Effector memory CD8-positive, alpha-beta T cell (primary cell): ENCODE results near the gene DDX10.
"Not testable (repeated sequence)": the region's sequence is repeated elsewhere in the genome, so short reads cannot be mapped to it uniquely, and the experiment has no call there.

Experiments used
- ATAC-seq: fragments of 150-1000 bp; cut with Tn5 transposase; replicated peaks from 2 replicates; pipeline ENCODE4 v1.10.0; 2021; ENCODE audit warnings: mild to moderate bottlenecking, moderate library complexity
- DNase-seq, 3 experiments: peaks; one replicate each; pipeline ENCODE4 v3.0.0; 2021
- H3K27ac Mint-ChIP-seq, 2 donors: one replicate each; pipeline ENCODE4 v1.8.0; 2022; ENCODE audit warnings: mild to moderate bottlenecking in 2 of 2, mixed read lengths in 2 of 2, moderate library complexity in 2 of 2
- H3K27me3 Mint-ChIP-seq, 2 donors: one replicate each; pipeline ENCODE4 v1.8.0; 2022; ENCODE audit warnings: mixed read lengths in 2 of 2
- H3K36me3 Mint-ChIP-seq: one replicate; pipeline ENCODE4 v1.8.0; 2022; ENCODE audit warnings: mild to moderate bottlenecking, moderate library complexity, mixed read lengths; ENCODE audit not compliant: insufficient read depth
- H3K4me1 Mint-ChIP-seq, 2 donors: one replicate each; pipeline ENCODE4 v1.8.0; 2022; ENCODE audit warnings: low read depth in 2 of 2, mixed read lengths in 2 of 2
- H3K4me3 Mint-ChIP-seq, 2 donors: one replicate each; pipeline ENCODE4 v1.8.0; 2022; ENCODE audit warnings: mild to moderate bottlenecking in 2 of 2, mixed read lengths in 2 of 2, moderate library complexity in 2 of 2
- H3K9me3 Mint-ChIP-seq, 2 donors: one replicate each; pipeline ENCODE4 v1.8.0; 2022; ENCODE audit warnings: mixed read lengths in 2 of 2

The DDX10 gene

GRCh38 chr11:108740132-108740531, 75.3 kb downstream of the DDX10 start:
- not testable (repeated sequence) for H3K9me3 Mint-ChIP-seq, DNase-seq, H3K27ac Mint-ChIP-seq, H3K36me3 Mint-ChIP-seq, H3K4me3 Mint-ChIP-seq, ATAC-seq, H3K27me3 Mint-ChIP-seq
- peaks cover under 1 to 11% of the 10 kb centered on the region in 2 donors for H3K4me1 Mint-ChIP-seq

GRCh38 chr11:108743851-108744250, 79.0 kb downstream of the DDX10 start:
- DNase-seq (no peak), ATAC-seq (no peak)
- peaks cover 0 to 13% of the 10 kb centered on the region in 2 donors for H3K4me1 Mint-ChIP-seq
- peaks cover 2 to 5% of the 10 kb centered on the region in 2 donors for H3K9me3 Mint-ChIP-seq
- no peak overlapping the region for H3K27ac Mint-ChIP-seq
- no peaks in the 10 kb centered on the region for H3K36me3 Mint-ChIP-seq
- H3K27me3 Mint-ChIP-seq, result no peaks in the 10 kb centered on the region
- no peak overlapping the region for H3K4me3 Mint-ChIP-seq

GRCh38 chr11:108748968-108749367, 84.1 kb downstream of the DDX10 start:
- Mint-ChIP-seq H3K36me3 (no peaks in the 10 kb centered on the region), H3K27ac (no peak overlapping the region)

GRCh38 chr11:108751444-108751843, 86.6 kb downstream of the DDX10 start:
- no peak for DNase-seq
- Mint-ChIP-seq H3K27me3 (no peaks in the 10 kb centered on the region), H3K27ac (peak overlapping the region in 1 of 2 donors; percentile 45), H3K4me1 (peaks cover 16% of the 10 kb centered on the region in 2 donors), H3K4me3 (no peak overlapping the region), H3K36me3 (no peaks in the 10 kb centered on the region), H3K9me3 (no peaks in the 10 kb centered on the region)
- ATAC-seq, result no peak

More at GRCh38 chr11:108748968-108749367, 84.1 kb downstream of the DDX10 start:
- Mint-ChIP-seq H3K4me1 (peaks cover 10 to 16% of the 10 kb centered on the region in 2 donors), H3K27me3 (no peaks in the 10 kb centered on the region), H3K9me3 (no peaks in the 10 kb centered on the region), H3K4me3 (no peak overlapping the region)
- no peak for DNase-seq
- no peak for ATAC-seq

GRCh38 chr11:108752297-108752751, 87.5 kb downstream of the DDX10 start:
- ATAC-seq (no peak), DNase-seq (no peak)
- Mint-ChIP-seq H3K9me3 (no peaks in the 10 kb centered on the region), H3K4me3 (no peak overlapping the region), H3K27me3 (no peaks in the 10 kb centered on the region), H3K4me1 (peaks cover 12 to 16% of the 10 kb centered on the region in 2 donors), H3K27ac (no peak overlapping the region), H3K36me3 (no peaks in the 10 kb centered on the region)

GRCh38 chr11:108754901-108755625, 90.2 kb downstream of the DDX10 start:
- ATAC-seq, result no peak
- no peak for DNase-seq
- Mint-ChIP-seq H3K4me1 (peaks cover 12 to 19% of the 10 kb centered on the region in 2 donors), H3K4me3 (no peak overlapping the region), H3K27me3 (no peaks in the 10 kb centered on the region), H3K36me3 (no peaks in the 10 kb centered on the region), H3K9me3 (no peaks in the 10 kb centered on the region), H3K27ac (no peak overlapping the region)

- Mint-ChIP-seq H3K4me1 (peaks cover 5 to 12% of the 10 kb centered on the region in 2 donors), H3K9me3 (no peaks in the 10 kb centered on the region), H3K36me3 (no peaks in the 10 kb centered on the region), H3K27ac (peak overlapping the region in 1 of 2 donors; percentile 12), H3K4me3 (no peak overlapping the region), H3K27me3 (no peaks in the 10 kb centered on the region)
- ATAC-seq, result no peak
- DNase-seq, result no peak
Measured at GRCh38 chr11:108757630-108758029, 92.8 kb downstream of the DDX10 start.

GRCh38 chr11:108758458-108758857, 93.6 kb downstream of the DDX10 start:
- ATAC-seq (no peak), DNase-seq (no peak)
- Mint-ChIP-seq H3K27ac (no peak overlapping the region), H3K9me3 (no peaks in the 10 kb centered on the region), H3K4me3 (no peak overlapping the region), H3K4me1 (peaks cover 8 to 15% of the 10 kb centered on the region in 2 donors), H3K27me3 (no peaks in the 10 kb centered on the region), H3K36me3 (no peaks in the 10 kb centered on the region)

- no peak for DNase-seq
- H3K9me3 Mint-ChIP-seq, result no peaks in the 10 kb centered on the region
- peaks cover 13 to 21% of the 10 kb centered on the region in 2 donors for H3K4me1 Mint-ChIP-seq
- no peak for ATAC-seq
- no peak overlapping the region for H3K4me3 Mint-ChIP-seq
- H3K36me3 Mint-ChIP-seq, result no peaks in the 10 kb centered on the region
- no peak overlapping the region for H3K27ac Mint-ChIP-seq
- no peaks in the 10 kb centered on the region for H3K27me3 Mint-ChIP-seq
Measured at GRCh38 chr11:108766596-108767173, 101.8 kb downstream of the DDX10 start.

- no peak overlapping the region for H3K27ac Mint-ChIP-seq
- H3K9me3 Mint-ChIP-seq, result no peaks in the 10 kb centered on the region
- no peak for DNase-seq
- H3K27me3 Mint-ChIP-seq, result no peaks in the 10 kb centered on the region
- peaks cover 9 to 22% of the 10 kb centered on the region in 2 donors for H3K4me1 Mint-ChIP-seq
- H3K4me3 Mint-ChIP-seq, result no peak overlapping the region
- no peaks in the 10 kb centered on the region for H3K36me3 Mint-ChIP-seq
- ATAC-seq, result no peak
Measured at GRCh38 chr11:108768370-108768769, 103.5 kb downstream of the DDX10 start.

- no peaks in the 10 kb centered on the region for H3K36me3 Mint-ChIP-seq
- no peak overlapping the region for H3K4me3 Mint-ChIP-seq
- ATAC-seq, result no peak
- peak overlapping the region in 1 of 2 donors; percentile 62 for H3K27ac Mint-ChIP-seq
- H3K4me1 Mint-ChIP-seq, result peaks cover 9 to 22% of the 10 kb centered on the region in 2 donors
- no peaks in the 10 kb centered on the region for H3K27me3 Mint-ChIP-seq
- H3K9me3 Mint-ChIP-seq, result no peaks in the 10 kb centered on the region
- DNase-seq, result no peak
Measured at GRCh38 chr11:108768964-108769363, 104.1 kb downstream of the DDX10 start.

GRCh38 chr11:108774037-108774730, 109.3 kb downstream of the DDX10 start:
- no peaks in the 10 kb centered on the region for H3K36me3 Mint-ChIP-seq

GRCh38 chr11:108775324-108775723, 110.5 kb downstream of the DDX10 start:
- Mint-ChIP-seq H3K4me1 (peaks cover 12 to 19% of the 10 kb centered on the region in 2 donors), H3K27me3 (no peaks in the 10 kb centered on the region), H3K9me3 (peaks cover 0 to 3% of the 10 kb centered on the region in 2 donors), H3K36me3 (no peaks in the 10 kb centered on the region), H3K27ac (no peak overlapping the region), H3K4me3 (no peak overlapping the region)
- DNase-seq, result no peak
- no peak for ATAC-seq

More at GRCh38 chr11:108774037-108774730, 109.3 kb downstream of the DDX10 start:
- no peaks in the 10 kb centered on the region for H3K27me3 Mint-ChIP-seq
- H3K9me3 Mint-ChIP-seq, result peaks cover 0 to 3% of the 10 kb centered on the region in 2 donors
- H3K4me3 Mint-ChIP-seq, result no peak overlapping the region
- no peak for DNase-seq
- peaks cover 8 to 19% of the 10 kb centered on the region in 2 donors for H3K4me1 Mint-ChIP-seq
- no peak overlapping the region for H3K27ac Mint-ChIP-seq
- no peak for ATAC-seq
